ENCODE results near the gene NDUFC2.

GRCh38 chr11:78110351-78110750, 30.7 kb upstream of the NDUFC2 start:
- TF ChIP-seq CTCF (IDR thresholded peaks at IDR 0.05) = no peak
- TF ChIP-seq POLR2A (IDR thresholded peaks at IDR 0.05) = no peak
- TF ChIP-seq POLR2AphosphoS5 (IDR thresholded peaks at IDR 0.05; ENCODE audit: insufficient read depth in 1 of 2, low read depth in 1 of 2) = no peak

All from vagina (tissue), 2 donors.